Measurements from ENCODE around the gene PDK3.

The PDK3 gene

DNA sequence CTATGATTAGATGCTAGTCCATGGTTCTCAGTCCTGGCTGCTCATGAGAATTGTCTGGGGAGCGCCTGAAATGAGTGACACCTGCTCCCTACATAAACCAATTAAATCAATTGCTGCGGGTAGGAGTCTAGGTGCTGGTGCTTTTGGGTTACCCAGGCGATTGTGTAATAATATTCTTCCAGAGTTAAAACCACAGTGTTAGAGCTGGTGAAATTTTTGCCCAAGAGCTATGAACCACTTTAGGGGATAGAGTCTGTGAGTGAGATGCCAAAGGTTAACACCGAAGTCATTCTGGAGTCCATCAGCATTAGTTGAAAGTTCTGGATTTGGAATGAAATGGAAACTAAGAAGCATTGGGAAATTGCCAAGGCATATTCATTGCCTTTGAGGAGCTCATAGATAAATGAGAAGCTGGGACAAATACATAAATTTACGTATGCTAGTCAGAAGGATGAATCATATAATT is 15.3 kb downstream of the PDK3 start:
- in situ Hi-C loops (cut with MboI; ENCODE audit: low sequenced_read_pairs), result no loop called here

DNA sequence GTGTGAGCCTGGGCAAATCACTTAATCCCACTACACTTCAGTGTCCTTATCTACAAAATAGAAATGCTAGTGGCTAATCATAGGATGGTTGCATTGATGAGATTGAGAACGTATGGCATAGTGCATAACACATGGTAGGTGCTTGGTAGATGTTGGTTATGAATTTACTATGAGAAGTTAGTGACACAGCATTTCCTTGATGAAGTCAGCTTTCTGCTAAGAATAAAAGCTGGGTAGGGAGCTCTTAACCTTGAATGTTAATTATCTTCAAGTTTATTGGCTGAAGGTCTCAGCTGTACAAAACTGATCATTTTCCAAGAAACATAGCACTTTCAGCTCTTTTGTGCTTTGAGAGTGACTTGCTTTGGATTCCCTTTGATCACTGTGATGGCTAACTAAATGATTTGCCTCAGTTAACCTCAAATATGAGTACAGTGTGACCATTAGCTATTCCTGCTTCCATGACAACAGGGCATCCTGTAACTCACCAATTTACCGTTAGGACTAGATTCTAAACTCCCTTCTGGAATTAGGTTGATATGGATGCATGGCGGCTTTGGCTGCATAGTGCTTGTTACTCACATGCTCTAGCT is 17.8 kb downstream of the PDK3 start:
- in situ Hi-C loops (cut with MboI; ENCODE audit: low sequenced_read_pairs), result no loop called here

DNA sequence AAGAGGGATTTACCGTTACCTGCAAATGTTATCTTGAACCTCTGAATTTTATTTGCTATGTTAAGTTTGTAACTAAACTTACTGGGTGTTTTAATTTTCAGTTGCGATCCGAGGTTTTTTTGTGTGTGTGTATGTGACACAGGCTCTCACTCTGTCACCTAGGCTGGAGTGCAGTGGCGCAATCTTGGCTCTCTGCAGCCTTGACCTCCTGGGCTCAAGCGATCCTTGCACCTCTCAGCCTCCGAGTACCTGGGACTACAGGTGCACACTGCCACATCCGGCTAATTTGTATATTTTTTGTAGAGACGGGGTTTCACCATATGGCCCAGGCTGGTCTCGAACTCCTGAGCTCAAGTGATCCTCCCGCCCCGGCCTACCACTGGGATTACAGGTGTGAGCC is 18.5 kb downstream of the PDK3 start:
- in situ Hi-C loops (cut with MboI; ENCODE audit: low sequenced_read_pairs), result no loop called here

DNA sequence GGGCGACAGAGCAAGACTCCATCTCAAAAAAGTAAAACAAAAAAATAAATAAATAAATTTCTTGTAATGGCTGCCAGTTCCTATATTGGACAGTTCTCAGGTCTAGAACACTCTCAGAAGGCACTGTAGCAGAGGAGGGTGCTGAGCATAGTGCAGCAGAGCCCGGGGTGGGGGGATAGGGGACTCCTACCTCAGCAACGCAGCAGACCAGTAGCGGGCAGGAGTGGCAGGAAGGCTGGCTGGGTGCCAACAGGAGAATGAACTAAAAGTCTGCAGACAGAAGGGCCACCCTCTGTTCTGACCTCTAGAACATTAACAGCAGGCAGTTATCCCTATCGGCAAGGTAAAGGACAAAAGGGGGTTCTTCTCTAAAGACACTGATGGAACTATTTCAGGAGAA is 20.2 kb downstream of the PDK3 start:
- in situ Hi-C loops (cut with MboI; ENCODE audit: low sequenced_read_pairs), result no loop called here

GRCh38 chrX:24485976-24486680 is 21.0 kb downstream of the PDK3 start:
- in situ Hi-C loops (cut with MboI; ENCODE audit: low sequenced_read_pairs), result no loop called here

DNA sequence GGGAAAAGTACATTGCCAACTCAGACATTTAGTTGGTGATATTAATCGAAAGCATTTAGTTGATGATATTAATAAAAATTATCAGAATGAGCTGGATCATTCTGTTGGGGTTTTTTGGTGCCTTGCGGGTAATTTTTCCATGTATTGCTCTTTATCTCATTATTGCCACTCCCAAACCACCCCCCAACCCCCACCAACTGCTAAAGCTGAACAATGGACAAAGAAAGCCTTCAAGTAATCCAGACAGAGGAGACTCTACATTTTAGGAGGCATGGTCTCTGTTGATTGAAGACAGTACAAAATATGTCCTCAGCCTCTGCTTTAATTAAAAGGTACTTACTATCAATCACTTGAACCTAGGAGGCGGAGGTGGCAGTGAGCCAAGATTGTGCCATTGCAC is 22.5 kb downstream of the PDK3 start:
- in situ Hi-C loops (cut with MboI; ENCODE audit: low sequenced_read_pairs), result no loop called here

DNA sequence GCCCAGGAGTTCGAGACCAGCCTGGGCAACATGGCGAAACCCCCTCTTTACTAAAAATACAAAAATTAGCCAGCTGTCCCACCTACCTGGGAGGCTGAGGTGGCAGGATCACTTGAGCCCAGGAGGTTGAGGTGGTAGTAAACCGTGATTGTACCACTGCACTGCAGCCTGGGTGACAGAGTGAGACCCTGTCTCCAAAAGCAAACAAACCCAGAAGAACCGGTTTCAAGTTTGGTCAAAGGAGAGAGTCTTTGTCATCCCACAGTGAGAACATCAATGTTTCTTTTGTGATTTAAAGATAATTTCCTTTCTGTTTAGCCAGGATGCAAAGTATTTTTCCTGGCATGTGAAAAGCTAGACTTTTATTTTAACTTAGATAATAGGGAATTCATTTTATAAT is 26.7 kb downstream of the PDK3 start:
- in situ Hi-C loops (cut with MboI; ENCODE audit: low sequenced_read_pairs), result no loop called here

GRCh38 chrX:24493740-24494581 is 28.9 kb downstream of the PDK3 start:
- in situ Hi-C loops (cut with MboI; ENCODE audit: low sequenced_read_pairs), result no loop called here

DNA sequence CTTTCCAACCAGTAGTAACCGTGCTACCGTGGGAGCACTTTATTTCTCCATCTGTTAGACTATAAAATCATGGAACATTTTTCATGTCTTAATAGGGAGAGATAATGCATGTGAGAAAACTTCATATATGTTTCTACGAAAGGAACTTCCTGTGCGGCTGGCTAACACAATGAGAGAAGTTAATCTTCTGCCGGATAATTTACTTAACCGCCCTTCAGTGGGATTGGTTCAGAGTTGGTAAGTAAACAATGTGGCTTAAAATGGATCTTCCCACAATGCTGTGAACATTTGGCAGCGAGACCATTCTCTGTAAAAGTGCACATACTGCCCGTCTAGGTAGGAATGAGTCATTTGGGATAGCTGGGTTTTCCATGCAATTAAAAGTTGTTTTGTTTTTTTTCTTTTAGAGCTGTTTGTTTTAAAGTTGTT is 29.6 kb downstream of the PDK3 start:
- in situ Hi-C loops (cut with MboI; ENCODE audit: low sequenced_read_pairs), result no loop called here

GRCh38 chrX:24495700-24496099 is 30.6 kb downstream of the PDK3 start:
- in situ Hi-C loops (cut with MboI; ENCODE audit: low sequenced_read_pairs), result no loop called here

GRCh38 chrX:24498181-24498580 is 33.1 kb downstream of the PDK3 start:
- in situ Hi-C loops (cut with MboI; ENCODE audit: low sequenced_read_pairs), result no loop called here

- in situ Hi-C loops (cut with MboI; ENCODE audit: low sequenced_read_pairs), result no loop called here
These were observed 33.9 kb downstream of the PDK3 start for GRCh38 chrX:24498975-24499374.

DNA sequence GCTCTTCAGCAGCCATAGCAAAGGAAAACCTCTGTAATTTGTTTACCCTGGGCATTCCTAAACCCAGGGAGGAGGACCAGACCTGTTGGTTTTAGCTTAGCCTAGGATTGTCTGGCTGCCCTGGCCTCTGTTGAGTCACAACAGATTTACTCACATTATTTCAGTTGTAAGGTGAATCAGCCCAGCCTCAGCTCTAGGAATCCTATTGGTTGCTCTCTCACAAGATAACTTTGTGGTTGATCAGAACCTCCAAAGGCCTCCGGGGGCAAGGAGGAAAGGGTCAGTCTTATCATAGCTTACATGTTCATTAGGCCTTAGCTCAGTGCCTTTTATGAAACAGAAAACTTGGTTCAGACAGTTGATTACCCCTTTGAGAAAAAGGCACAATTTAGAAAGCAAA is 41.0 kb downstream of the PDK3 start:
- in situ Hi-C loops (cut with MboI; ENCODE audit: low sequenced_read_pairs), result loop anchor here (25.0 kb wide), 1 partner anchor 119 kb away; no protein-coding TSS in a partner anchor

DNA sequence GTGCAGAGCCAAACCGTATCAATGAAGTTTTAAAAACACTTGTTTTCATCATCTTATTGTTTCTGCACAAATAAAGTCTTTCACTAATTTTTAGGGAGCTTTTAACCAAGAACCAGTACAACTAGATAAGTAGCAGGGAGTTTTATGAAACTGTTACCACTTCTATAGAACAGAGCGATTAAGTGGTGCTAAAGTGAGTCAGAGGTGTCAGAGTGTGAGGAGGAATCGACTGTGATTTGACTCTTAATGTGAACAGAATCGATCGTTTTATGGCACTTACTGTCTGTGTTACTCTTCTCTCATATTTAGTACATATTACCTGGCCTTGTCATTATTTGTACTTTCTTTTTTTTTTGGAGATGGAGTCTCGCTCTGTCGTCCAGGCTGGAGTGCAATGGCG is 43.3 kb downstream of the PDK3 start:
- in situ Hi-C loops (cut with MboI; ENCODE audit: low sequenced_read_pairs), result loop anchor here (25.0 kb wide), 1 partner anchor 121 kb away; no protein-coding TSS in a partner anchor

DNA sequence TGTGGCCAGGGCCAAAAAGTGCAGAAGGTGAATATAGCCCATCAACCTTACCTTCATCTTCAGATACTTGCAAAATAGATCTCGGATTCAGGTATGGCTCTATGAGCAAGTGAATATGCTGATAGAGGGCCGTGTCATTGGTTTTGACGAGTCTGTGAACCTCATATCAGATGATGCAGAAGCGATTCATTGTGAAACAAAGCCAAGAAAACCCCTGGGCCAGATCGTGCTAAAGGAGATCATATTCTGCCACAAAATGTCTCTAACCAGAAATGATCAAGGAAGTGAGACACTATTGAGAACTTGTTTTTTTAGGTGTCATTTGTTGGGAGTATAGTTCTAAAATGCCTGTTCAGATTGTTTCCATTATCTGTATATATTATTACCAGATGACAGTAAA is 48.3 kb downstream of the PDK3 start:
- in situ Hi-C loops (cut with MboI; ENCODE audit: low sequenced_read_pairs), result loop anchor here (25.0 kb wide), 1 partner anchor 126 kb away; no protein-coding TSS in a partner anchor

DNA sequence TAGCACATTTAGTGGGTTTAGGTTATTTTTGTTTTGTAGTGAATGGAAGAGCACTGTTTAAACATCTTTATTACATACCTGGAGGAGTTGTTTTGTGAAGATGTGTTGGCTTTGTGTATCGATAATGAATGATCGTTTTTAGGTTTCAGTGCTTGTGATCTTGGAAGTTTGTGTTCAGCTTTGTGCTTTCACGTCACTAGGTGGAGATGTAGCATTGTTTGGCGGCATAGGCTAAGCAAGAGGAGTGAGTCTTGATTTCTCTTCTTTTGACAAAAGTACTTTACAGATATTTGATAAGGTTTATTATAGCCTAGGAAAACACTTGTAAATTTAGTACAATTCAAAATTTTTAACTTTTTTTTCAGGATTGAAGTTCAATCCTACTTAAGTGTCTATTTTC is 50.4 kb downstream of the PDK3 start:
- in situ Hi-C loops (cut with MboI; ENCODE audit: low sequenced_read_pairs), result loop anchor here (25.0 kb wide), 1 partner anchor 128 kb away; no protein-coding TSS in a partner anchor

DNA sequence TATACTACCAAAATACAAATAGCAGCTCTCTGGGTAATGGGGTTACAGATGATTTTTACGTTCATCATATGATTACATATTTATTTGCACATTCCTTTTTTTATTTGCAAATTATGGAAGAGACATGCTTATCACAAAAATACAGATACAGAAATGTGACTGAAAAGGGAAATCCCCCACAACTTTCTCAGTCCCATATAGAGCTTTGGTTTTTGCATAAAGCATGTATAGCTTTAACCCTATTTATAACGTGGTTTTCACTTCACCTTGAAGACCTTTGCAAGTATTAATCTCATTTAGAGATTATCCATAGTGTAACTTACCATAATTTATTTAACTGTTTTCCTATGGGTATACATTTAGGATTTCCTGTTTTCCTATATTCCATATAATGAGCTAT is 55.4 kb downstream of the PDK3 start:
- in situ Hi-C loops (cut with MboI; ENCODE audit: low sequenced_read_pairs), result loop anchor here (25.0 kb wide), 1 partner anchor 133 kb away; no protein-coding TSS in a partner anchor

DNA sequence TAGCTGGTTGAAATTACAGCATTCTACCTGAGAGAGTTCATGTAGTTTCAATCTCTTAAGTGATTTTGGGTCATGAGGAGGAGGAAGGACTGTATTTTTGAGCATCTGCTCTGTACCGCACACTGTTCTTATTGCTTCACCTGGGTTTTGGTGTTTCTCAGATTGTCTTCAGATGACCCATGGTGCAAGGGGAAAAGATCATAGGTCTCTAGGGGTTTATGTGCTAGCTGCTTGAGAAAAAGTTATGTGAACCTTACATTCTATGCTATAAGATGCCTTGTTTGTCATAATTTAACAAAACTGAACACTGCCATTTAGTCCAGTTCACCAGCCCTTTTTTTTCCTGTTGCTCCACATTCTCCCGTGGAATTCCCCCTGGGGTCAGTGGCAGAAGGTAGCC is 60.4 kb downstream of the PDK3 start:
- in situ Hi-C loops (cut with MboI; ENCODE audit: low sequenced_read_pairs), result no loop called here

- in situ Hi-C loops (cut with MboI; ENCODE audit: low sequenced_read_pairs), result no loop called here
These were observed 61.5 kb downstream of the PDK3 start for GRCh38 chrX:24526616-24527015.

DNA sequence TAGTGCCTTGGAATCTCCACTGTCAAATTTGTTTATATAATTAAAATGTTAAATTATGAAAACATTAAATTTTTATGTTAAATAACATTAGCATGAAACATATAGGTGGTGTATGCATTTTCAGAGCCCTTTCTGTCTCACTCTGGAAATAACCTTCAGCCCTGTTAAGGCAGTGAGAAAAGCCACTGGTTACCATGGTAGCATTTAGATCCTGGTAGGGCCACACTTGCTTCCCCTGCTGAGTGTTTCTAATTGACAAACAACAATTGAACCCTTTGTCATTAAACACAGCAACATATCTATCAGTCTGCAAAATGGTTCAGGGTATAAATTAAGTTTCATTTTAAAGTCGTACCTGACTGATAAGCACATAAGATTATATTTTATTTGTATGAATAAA is 63.5 kb downstream of the PDK3 start:
- in situ Hi-C loops (cut with MboI; ENCODE audit: low sequenced_read_pairs), result no loop called here

DNA sequence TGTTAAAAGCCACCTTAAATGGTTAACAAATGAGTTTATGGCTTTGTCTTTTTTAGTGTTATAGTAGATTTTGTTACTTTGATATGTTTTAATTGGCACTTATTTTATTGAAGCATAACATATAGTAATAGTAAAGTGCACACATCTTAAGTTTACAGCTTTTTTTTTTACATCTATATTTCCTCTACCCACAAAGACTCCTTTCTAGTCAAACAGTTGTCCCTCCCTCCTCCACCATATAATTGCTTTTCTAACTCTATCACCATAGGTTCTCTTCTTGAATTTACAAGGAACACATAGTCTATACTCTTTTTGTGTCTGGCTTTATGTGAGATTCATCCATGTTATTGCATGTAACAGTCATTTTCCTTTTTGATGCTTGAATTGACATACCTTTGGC is 71.5 kb downstream of the PDK3 start:
- in situ Hi-C loops (cut with MboI; ENCODE audit: low sequenced_read_pairs), result no loop called here

GRCh38 chrX:24542756-24543155 is 77.7 kb downstream of the PDK3 start:
- in situ Hi-C loops (cut with MboI; ENCODE audit: low sequenced_read_pairs), result no loop called here
